Activated T-cell treated with anti-CD3 and anti-CD28 coated beads for 1 hour (primary cell): ENCODE measurements around the gene TM9SF1.
"Not testable (repeated sequence)": the region's sequence is repeated elsewhere in the genome, so short reads cannot be mapped to it uniquely, and the experiment has no call there.

Experiments
- DNase-seq: peaks from one replicate; pipeline ENCODE4 v3.0.0-alpha.2; 2020; ENCODE audit warnings: low read depth

The TM9SF1 gene

DNA sequence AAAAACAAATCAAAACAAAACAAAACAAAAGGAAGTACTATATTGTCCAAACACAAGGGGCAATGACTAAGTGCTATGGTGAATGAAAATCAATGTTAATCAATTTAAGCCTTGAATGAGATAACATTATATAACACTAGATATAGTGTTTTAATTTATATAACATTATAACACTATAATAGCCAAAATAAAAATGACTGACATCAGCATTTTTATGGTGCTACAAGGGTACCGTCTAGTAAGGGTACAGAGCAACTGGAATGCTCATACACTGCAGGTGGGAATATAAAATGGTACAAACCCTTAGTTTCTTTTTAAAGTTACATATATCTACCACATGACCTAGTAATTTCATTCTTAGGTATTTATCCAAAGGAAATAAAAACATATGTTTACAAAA lies 31.2 kb upstream of the TM9SF1 start:
- DNase-seq = no peak

DNA sequence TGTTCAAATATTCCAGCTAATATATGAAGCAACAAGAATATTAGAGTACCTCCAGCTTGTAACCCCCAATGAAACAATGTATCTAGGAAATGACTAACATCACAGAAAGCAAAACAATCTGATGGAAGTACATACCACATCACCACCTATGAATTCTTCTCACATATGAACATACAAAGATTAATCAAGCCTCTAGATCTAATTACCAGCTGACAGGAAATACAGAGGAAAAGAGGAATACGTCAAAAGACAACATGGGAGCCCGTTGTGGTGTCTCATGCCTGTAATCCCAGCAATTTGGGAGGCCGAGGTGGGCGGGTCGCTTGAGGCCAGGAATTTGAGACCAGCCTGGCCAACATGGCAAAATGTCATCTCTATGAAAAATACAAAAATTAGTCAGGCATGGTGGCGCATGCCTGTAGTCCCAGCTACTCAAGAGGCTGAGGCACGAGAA lies 29.4 kb upstream of the TM9SF1 start:
- no peak for DNase-seq

DNA sequence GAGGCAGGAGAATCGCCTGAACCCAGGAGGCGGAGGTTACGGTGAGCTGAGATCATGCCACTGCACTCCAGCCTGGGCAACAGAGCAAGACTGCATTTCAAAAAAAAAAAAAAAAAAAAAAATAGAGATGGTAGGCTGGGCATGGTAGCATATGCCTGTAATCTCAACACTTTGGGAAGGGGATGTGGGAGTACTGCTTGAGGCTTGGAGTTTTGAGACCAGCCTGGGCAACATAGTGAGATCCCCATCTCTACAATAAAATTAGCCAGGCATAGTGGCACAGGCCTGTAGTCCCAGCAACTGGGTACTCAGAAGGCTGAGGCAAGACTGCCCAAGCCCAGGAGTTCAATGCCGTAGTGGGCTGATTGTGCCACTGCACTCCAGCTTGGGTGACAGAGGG lies 27.7 kb upstream of the TM9SF1 start:
- DNase-seq = not testable (repeated sequence)

DNA sequence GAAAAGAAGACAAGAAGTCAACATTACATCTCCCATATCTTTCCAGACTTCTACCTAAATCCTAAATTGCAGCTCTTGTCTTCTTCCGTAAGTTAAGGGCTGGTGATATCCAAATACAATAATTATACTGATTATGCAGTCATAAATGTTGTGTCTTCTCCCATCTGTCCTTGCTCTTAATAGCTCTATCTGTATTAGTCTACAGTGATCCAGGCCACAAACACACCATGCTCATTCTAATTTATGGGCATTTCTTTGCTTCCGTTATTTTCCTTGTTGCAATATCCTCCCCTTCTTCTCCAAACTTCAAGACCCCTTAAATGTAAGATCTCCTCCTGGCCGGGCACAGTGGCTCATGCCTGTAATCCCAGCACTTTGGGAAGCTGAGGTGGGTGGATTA lies 24.3 kb upstream of the TM9SF1 start:
- DNase-seq = no peak

DNA sequence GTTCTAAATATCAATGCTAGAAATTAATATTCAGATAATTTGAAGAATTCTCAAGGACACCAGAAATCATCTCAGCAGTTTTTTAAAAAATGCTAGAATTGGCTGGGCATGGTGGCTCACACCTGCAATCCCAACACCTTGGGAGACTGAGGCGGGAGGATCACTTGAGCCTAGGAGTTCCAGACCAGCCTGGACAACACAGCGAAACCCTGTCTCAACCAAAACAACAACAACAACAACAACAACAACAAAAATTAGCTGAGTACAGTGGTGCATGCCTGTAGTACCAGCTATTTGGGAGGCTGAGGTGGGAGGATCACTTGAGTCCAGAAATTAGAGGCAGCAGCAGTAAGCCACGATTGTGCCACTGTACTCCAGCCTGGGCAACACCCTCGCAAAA lies 23.8 kb upstream of the TM9SF1 start:
- DNase-seq = no peak

DNA sequence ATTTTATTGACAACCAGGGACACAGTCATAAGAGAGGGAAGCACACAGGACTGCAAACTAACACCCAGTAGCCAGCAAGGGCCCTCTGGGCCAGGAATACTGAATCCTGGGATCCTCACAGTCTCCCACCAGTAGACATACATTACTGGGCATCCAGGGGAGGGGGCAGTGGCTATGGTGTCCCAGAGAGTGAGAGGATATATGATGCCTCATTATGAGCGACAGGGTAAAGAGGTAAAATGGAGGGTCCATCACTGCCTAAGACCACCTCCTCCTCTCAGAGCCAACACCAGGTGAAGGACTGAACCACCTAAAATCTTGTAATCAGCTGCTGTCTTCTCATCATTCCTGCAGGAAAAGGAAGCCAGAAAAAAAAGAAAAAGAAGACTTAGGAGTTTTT lies 21.6 kb upstream of the TM9SF1 start:
- not testable (repeated sequence) for DNase-seq

DNA sequence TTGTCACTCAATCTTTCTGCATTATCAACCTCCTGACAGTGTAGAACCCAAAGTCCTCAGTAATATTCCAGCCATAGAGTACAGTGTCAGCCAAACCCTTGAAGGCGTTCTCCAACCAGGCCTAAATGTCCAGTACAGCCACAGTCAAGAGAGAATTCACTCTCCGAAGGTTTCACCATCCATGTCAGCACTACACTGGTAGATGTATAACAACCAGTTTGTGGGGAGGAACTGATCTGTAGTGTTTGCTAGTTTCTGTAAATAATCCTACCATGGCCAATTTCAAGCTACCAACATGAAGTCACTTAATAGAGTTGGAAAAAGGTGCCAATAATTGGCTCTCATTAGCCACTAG lies 21.1 kb upstream of the TM9SF1 start:
- DNase-seq = no peak

DNA sequence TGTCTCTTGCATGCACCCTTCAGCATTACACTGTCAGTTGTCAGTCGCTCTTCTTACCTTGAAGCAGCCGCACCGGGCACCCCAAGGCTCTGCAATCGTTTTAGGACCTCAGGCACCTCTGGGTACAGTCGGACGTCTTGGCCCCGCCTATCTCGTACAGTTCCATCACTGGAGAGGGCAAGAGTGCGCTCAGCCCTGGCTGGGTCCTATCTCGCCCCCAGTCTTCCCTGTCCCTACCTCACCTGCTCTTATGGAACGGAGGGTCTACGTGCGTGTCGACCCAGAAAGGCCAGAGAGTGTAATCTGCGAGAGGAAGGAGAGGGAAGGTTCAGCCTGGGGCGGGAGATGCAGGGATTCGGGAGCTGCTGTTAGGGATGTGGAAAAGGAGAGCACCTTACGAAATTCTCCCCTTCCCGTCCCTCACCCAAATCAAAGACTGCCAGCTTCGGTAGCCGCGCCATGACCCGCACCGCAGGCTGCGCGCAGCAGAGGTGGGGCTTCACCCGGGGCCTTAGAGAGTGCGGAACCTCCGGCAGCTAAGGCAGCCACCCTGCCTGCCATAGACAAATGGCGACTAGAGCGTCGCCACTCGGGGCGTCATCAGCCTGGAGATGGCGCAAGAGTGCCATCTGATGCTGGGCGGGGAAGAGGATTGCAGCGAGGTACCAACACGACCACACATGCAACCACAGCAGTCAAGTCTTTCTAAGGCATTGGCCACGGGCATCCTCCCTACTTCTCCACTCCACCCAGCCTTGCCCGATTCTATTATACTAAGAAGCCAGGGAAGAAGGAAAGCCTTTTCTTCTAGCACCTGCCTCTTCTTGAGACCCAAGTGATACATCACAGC lies 20.5 kb upstream of the TM9SF1 start, which contains the start of gene MDP1:
Gene MDP1 (minus strand): TSS at position 572 of the 850 bp plus-strand sequence. CDS start 111 bp downstream, at position 461.
- peak; percentile 75 for DNase-seq

DNA sequence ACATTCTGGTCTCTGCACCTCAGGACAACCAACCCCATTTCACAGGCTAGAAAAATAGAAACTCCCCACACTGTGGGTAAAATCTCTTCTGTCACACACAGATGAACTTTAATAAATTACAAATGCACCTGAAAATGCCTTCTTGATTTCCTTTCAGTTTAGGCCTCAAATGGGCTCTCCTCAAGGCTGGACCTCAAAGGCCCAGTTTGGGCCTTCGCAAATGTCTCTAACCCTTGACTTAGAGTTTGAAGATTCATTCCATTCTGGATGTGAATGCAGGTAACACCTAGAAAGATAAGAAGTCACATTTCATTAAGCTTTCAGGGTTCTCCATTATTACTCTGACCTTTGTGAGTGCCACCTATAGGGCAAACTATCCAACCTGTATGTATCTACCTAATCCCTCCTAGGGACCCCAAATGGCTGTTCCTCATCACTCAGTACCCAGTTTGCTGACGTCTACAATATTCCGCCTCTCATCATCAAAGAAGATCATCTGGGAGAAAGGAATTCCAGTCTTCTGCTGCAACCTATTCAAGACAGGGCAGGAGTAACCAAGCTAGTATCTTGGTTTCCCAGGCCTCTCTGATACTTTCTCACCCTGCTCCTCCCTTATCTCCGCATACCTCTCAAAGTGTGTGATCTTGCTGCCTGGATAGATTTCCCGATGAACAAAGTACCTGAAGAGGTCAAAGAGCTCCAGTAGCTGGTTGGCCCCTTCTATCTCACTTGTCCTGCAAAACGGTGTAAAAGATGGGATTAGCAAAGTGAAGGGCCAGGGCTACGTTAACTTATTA lies 18.8 kb upstream of the TM9SF1 start:
- no peak for DNase-seq

DNA sequence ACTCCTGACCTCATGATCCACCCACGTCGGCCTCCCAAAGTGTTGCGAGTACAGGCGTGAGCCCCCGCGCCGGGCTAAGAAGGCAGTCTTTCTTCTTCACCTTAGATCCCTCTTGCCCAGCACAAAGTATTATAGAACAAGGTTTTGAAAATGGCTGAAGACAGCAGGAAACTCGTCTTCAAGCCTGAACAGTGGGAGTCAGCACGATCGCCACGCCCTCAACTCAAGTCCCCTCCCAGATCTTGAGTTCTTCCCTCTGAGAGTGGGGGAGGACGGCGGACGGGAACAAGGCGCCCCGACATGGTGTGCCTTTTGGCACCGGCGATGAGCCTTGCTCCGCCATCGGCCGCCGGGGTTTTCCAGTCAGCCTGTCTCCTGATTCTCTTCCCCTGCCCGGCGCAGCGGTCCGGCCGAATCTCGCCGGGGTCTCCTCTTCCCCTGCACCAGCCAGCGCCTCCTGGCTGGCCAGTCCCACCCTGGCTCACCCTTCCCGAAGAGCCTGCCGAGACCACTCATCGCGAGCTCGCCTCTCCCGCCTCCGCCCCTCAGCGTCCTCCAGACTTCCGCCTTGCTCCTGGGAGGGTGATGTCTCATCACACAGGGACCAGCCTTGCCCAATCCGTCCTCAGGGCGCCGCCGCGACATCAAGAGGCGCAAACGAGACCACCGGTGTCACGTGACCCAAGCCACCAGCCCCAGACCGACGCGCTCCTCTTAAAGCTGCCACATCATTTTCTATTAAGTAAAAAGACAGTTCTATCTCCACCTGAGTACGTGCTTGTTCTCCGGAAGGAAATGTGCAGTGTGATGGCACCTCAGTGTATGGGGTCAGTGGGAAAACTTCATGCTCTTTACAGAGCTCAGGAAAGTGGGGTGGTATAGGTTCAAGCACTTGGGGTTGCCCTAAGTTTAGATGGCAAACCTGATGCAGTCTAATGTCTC lies 18.0 kb upstream of the TM9SF1 start, which contains the start of gene CHMP4A:
Gene CHMP4A (minus strand): TSS at position 565 of the 942 bp plus-strand sequence. CDS start 49 bp downstream, at position 516.
- peak; percentile 92 for DNase-seq

DNA sequence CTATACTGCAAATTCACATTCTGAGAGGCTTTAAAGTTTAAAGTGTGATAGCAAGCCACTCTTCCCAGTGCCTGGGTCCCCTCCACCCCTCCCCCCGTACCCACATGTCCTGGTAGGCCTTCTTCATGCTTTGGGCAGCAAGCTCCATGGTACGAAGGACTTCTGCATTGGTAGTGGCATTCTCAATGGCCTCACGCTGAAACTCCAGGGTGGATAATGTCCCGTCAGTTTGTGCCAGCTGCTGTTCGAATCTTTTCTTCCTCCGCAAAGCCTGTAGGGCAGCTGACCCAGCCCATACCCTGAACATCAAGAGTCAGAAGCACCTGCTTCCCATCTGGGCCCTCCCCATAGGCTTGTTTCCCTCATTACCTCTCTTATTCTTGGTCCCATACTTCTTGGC lies 16.1 kb upstream of the TM9SF1 start:
- DNase-seq = no peak

DNA sequence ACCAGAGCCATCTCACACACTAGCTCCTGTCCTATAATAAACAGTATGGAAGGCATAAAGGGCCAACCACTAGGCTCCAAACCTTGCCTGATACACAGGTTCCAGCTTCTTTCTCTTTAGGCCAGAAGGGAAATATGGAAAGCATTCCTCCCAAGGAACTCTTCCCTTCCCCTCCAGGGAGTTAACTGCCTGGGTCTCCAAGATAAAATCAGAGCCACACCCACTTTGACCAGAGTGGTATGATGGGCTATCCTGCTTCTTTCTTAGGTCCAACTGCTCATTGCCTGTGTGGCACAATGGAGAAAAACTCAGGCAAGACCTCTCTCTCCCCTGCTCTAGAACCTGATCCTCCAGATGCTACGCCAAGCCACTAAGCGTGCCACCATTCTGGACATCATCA lies 12.4 kb upstream of the TM9SF1 start:
- no peak for DNase-seq

DNA sequence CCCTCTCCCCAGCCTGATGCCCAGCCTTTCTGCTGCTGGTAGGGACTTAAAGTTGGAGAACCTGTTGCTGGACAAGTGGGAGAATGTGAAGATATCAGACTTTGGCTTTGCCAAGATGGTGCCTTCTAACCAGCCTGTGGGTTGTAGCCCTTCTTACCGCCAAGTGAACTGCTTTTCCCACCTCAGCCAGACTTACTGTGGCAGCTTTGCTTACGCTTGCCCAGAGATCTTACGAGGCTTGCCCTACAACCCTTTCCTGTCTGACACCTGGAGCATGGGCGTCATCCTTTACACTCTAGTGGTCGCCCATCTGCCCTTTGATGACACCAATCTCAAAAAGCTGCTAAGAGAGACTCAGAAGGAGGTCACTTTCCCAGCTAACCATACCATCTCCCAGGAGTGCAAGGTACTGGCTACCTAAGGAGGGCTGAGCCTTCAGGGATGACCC lies 11.9 kb upstream of the TM9SF1 start:
- DNase-seq = no peak

DNA sequence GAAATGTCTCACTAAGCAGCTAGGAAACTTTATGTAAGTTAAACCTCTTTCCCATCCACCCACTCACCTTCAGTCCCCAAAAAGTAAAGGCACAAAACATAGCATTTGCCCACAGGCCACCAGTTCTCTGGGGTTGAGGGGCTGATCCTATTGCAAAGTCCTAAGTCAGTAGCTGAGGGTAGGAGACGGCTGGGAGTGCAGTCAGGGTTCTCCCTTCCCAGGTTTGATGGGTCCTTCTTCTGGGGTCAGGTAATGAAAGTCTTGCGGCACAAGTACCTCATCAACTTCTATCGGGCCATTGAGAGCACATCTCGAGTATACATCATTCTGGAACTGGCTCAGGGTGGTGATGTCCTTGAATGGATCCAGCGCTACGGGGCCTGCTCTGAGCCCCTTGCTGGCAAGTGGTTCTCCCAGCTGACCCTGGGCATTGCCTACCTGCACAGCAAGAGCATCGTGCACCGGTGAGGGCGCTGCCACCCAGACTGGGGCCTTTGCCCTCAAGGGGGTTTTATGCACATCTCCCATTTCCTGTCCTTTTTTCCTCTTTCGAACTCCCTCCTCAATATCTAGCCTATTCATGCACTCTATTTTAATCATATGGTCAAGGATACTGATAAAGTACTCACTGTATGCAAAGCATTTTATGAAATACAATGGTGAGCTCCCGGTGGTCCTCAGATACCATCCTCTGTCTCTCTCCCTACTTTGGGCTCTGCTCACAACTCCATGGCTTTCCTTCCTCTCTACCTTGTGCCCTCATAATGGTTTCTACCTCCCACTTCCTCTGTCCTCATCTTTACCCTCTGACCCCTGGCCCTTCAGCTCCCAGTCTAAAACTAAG lies 11.2 kb upstream of the TM9SF1 start:
- no peak for DNase-seq

DNA sequence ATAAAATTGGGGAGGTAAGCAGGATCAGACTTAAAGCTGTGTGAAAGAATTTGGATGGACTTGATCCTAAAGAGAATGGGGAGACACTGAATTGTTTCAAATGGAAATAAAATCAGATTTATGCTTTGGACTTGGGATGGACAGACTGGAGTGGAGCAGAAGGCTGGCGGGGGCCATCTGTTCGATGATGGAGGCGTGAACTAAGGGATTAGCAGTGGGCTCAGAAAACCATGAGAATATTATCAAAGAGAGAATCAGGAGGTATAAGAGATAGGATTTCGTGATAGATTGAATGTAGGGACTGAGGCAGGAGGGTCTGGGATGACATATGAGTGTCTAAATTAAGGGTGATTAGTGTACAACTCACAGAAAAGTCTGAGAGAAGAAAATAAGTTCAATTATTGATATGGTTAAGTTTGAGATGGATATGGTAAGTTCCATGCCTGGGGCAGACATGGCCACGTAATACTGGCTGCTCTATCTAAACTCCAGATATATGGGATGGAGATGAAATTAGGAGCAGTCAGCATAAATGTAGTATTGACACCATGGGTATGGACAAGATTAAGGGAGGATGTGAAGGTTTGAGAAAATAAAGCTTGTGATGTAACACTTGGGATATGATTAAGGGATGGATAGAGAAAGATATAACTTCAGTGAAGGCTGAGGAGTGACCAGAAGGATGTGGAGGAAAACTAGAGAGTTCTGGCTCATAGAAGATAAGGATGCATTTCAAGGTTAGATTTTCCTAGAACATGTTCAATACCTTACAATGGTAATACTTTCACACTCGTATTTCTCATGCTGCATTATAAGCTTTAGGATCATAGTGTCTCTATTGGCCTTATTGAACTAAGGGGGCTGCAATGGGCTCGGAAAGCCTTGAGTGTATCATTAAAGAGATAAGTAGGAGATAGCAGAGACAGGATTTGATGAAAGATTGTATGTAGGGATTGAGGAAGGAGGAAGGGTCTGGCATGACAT lies 9.2 kb upstream of the TM9SF1 start:
- DNase-seq = no peak

DNA sequence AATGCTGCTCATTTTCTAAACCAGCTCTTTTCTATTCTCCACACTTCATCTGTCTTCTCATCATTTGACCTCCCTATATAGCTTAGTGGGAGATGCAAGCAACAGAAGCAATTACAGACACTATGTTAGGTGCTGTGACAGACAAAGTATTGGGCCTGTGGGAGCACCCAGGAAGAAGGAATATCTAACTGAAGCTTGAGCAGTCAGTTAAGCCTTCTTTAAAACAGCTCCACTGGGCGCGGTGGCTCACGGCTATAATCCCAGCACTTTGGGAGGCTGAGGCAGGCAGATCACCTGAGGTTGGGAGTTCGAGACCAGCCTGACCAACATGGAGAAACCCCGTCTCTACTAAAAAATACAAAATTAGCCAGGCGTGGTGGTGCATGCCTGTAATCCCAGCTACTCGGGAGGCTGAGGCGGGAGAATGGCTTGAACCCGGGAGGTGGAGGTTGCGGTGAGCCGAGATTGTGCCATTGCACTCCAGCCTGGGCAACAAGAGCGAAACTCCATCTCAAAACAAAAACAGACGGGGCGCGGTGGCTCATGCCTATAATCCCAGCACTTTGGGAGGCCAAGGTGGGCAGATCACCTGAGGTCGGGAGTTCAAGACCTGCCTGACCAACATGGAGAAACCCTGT lies 8.1 kb upstream of the TM9SF1 start:
- not testable (repeated sequence) for DNase-seq

DNA sequence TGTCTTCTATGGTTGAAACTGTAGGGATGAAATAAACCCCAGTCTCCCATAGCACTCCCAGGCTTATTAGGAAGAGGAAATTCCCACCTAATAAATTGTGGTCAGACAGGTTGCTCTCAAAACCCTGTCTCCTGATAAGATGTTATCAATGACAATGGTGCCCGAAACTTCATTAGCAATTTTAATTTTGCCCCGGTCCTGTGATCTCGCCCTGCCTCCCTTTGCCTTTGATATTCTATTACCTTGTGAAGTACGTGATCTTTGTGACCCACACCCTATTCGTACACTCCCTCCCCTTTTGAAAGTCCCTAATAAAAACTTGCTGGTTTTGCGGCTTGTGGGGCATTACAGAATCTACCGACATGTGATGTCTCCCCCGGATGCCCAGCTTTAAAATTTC lies 7.3 kb upstream of the TM9SF1 start:
- DNase-seq = not testable (repeated sequence)

DNA sequence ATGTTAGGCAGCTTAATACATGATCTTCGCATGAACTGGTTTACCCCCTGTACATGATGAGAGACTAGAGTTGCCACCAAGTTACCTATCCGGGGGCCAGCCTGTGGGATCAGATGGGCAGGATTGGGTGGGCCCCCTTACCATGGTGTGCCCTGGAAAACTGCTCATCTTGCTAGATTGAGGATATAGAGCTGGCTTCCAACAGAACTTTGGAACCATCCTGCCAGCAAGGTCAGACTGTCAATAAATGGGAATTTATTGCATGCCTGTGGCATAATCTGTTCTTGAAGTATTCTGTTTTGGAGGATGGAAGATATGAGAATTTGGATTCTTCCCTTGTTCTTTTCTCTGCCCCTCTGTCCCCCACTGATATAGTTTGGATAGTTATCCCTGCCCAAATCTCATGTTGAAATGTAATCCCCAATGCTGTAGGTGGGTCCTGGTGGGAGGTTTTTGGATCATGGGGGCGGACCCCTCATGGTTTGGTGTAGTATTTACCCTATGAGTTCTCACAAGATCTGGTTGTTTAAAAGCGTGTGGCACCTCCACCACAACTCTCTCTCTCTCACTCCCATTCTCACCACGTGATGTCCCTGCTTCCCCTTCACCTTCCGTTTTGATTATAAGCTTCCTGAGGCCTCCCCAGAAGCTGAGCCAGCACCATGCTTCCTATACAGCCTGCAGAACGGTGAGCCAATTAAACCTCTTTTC lies 3.7 kb upstream of the TM9SF1 start:
- no peak for DNase-seq
